HG03469 (cell line): ENCODE results near the gene APAF1.
A peak's percentile ranks its signal among the peaks of the same experiment; 100 is the strongest.
"Not testable (repeated sequence)": the region's sequence is repeated elsewhere in the genome, so short reads cannot be mapped to it uniquely, and the experiment has no call there.

Source experiments
- ATAC-seq: cut with Tn5 transposase; IDR thresholded peaks from one replicate; pipeline ENCODE4 v1.9.1; 2021; ENCODE audit warnings: mild to moderate bottlenecking, moderate library complexity, moderate number of reproducible peaks; ENCODE audit not compliant: unreplicated experiment

The APAF1 gene, protein sequence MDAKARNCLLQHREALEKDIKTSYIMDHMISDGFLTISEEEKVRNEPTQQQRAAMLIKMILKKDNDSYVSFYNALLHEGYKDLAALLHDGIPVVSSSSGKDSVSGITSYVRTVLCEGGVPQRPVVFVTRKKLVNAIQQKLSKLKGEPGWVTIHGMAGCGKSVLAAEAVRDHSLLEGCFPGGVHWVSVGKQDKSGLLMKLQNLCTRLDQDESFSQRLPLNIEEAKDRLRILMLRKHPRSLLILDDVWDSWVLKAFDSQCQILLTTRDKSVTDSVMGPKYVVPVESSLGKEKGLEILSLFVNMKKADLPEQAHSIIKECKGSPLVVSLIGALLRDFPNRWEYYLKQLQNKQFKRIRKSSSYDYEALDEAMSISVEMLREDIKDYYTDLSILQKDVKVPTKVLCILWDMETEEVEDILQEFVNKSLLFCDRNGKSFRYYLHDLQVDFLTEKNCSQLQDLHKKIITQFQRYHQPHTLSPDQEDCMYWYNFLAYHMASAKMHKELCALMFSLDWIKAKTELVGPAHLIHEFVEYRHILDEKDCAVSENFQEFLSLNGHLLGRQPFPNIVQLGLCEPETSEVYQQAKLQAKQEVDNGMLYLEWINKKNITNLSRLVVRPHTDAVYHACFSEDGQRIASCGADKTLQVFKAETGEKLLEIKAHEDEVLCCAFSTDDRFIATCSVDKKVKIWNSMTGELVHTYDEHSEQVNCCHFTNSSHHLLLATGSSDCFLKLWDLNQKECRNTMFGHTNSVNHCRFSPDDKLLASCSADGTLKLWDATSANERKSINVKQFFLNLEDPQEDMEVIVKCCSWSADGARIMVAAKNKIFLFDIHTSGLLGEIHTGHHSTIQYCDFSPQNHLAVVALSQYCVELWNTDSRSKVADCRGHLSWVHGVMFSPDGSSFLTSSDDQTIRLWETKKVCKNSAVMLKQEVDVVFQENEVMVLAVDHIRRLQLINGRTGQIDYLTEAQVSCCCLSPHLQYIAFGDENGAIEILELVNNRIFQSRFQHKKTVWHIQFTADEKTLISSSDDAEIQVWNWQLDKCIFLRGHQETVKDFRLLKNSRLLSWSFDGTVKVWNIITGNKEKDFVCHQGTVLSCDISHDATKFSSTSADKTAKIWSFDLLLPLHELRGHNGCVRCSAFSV (N-terminal part only)

DNA sequence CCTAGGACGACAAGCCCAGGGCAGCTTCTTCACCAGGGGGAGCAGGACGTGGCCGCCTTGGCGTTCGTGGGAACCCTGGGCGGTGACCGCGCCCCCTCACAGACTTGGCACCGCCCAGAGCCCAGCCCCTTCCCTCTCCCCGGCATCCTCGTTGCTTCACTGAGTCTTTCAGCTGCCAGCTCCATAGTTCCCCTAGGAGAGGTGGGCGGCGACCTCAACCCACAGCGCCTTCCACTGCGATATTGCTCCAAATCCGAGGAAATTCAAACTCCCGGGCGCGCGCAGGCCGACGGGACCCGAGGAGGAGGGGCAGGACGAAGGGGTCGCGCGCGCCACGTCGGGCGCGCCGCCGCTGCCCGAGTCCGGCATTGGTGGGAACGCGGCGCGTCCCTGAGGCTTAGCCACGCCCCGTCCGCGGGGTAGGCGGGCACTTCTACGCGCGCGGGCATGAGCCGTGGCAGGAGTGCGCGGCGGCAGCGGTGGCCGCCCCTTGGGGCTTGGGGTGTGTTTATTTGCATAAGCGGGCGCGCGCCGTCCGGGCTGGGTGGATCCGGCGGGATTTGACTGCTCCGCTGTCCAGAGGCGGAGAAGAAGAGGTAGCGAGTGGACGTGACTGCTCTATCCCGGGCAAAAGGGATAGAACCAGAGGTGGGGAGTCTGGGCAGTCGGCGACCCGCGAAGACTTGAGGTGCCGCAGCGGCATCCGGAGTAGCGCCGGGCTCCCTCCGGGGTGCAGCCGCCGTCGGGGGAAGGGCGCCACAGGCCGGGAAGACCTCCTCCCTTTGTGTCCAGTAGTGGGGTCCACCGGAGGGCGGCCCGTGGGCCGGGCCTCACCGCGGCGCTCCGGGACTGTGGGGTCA lies at the start of gene APAF1, which contains the start of gene IKBIP:
APAF1 (plus strand) TSS at position 579 of the 860 bp plus-strand sequence. CDS start 3,070 bp downstream, outside the sequence.
IKBIP (minus strand) TSS at position 77 of the 860 bp plus-strand sequence. CDS start 87 bp downstream, outside the sequence.
- peak; percentile 82 for ATAC-seq

DNA sequence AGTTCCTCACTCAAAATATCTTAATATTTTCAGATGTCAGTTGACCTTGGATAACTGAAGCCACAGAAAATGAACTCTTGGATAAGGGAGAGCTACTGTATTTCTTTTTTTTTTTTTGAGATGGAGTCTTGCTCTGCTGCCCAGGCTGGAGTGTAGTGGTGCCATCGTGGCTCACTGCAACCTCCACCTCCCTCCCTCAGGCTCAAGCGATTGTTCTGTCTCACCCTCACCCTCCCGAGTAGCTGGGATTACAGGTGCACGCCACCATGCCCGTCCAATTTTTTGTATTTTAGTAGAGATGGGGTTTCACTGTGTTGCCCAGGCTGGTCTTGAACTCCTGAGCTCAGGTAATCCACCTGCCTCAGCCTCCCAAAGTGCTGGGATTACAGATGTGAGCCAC lies 47.8 kb upstream of the APAF1 start:
- not testable (repeated sequence) for ATAC-seq

DNA sequence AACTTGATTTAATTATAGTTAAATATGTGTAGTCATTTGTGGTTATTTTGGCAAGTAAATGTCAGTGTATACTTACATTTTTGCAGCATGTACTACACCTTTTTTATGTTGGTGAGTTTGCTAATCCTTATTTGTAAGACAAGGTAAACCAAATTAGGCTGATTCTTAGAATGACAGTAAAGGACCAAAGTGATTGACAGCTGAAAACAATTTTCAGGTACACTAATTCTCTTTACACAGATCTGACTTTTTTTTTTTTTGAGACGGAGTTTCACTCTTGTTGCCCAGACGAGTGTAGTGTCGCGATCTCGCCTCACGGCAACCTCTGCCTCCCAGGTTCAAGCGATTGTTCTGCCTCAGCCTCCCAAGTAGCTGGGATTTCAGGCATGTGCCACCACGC lies 43.2 kb upstream of the APAF1 start:
- no peak for ATAC-seq

DNA sequence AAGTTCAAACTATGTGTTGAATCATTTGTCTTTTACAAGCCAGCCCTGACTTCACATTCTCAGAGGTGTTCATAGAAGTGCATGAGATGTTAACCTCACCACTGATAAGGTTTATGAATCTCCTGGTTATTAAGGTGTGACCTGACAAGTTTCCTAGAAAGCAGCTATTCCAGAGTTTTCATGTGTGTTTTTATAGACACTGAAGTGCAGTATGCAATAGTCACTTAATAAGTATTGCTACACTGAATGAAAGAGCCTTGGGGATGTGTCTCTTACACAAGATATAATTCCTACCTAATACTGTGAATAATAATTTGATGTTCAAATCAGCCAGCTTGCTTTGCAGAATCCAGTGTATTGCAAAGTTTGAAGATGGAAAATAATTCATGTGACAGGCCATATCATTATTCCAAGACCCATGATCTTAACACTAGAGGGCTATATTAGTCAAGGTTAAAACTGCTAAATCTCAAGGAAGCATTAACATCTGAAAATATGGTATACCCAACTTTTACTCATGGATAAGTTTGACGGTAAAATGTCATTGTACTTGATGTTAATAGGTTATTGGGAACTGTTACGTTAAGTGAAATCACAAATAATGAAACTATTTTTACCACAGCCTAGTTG lies 38.6 kb upstream of the APAF1 start:
- no peak for ATAC-seq

DNA sequence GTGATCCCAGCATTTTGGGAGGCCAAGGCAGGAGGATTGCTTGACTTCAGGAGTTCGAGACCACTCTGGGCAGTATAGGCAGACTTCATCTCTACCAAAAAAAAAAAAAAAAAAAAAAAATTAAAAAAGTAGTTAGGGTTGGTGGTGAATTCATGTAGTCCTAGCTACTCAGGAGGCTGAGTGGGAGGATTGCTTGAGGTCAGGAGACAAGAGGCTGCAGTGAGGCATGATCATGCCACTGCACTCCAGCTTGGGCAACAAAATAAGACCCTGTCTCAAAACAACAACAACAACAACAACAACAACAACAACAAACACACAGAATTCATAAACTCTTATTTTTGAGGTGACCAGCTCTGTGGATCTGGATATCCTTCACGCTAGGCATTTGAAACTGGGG lies 34.5 kb upstream of the APAF1 start:
- ATAC-seq, result no peak

DNA sequence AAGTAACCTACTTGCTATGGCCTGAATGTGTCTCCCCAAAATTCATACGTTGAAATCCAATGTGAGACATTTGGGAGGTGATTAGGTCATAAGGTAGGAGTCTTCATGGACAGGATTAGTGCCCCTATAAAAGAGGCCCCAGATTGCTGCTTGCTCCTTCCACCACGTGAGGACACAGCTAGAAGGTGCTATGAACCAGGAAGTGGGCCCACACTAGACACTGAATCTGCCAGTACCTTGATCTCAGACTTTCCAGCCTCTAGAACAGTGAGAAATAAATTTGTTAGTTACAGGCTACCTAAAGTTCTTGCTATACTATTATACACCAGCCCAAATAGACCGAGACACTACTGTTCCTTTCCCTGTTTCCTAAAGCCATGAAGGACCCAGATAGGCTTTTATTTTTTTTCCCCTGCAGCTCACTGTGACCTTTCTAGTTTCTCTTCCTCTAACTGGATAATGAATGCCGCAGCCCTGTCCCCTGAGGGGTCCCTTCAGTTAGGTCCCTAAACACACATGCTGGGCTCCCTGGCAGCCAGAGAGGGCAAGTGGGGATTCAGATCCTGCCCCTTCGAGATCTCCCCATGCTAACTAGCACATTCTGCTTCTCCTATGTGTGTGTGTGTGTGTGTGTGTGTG lies 32.3 kb upstream of the APAF1 start:
- ATAC-seq, result peak; percentile 74

DNA sequence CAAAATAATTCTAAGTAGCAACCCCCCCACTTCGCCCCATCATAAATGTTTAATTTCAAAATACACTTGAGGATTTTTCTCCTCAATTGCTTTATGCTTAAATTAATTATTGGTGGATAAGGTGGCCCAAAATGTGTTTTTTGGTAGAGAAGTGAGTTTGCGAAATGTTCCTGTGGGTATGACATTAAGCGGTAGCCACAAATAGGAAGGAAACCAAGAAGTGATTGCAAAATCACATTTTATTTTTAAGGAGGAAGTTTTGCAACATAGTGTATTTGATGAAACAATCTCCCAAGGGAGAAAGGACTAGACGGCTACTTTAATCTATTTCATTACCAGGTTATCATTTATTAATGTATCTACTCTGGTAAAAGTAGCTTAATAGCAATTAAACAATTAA lies 26.1 kb upstream of the APAF1 start:
- no peak for ATAC-seq

DNA sequence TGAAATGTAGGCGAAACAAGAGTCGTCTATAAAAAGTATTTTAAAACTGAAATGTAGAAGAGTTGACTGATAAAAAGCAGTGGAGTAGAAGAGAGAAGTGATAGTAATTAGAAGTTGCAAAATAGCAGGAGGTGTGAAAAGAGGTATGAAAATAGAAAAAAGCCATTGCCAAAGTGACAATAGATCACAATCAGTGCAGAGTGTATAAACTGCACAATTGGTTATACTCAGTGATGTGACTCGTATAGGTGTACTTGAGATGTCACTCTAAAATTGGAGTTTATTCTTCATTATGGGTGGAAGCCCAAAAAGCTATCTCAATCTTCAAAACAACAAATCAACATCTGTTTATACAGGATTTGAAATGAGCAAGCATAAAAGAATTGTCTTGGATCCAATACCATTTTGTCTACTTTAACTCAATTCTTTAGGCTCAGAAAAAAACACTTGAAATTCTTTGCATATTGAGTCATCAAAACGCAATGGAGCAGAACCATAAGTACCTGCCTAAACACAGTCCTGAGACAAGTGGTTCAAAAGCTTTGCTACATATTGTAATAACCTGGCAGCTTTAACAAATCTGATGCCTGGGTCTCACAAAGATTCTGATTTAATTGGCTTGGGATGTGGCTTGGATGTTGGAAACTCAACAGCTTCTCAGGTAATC lies 9.3 kb upstream of the APAF1 start:
- ATAC-seq, result peak; percentile 85

DNA sequence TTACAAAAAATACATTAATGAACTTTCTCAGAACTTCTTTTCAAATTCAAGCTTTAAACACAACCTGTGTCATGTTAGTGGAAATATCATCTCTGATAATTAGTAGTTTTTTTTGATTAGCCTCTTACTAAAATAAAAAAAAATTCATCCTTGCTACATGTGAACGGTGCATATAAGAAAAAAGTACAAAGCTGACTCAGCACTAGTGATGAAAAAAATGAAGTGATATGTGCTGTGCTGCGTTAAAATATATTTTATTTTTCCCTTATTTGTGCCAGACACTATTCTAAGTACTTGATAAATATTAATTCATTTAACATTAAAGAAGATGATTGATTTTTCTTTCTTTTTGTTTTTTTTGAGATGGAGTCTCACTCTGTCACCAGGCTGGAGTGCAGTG lies 8.0 kb upstream of the APAF1 start:
- no peak for ATAC-seq

DNA sequence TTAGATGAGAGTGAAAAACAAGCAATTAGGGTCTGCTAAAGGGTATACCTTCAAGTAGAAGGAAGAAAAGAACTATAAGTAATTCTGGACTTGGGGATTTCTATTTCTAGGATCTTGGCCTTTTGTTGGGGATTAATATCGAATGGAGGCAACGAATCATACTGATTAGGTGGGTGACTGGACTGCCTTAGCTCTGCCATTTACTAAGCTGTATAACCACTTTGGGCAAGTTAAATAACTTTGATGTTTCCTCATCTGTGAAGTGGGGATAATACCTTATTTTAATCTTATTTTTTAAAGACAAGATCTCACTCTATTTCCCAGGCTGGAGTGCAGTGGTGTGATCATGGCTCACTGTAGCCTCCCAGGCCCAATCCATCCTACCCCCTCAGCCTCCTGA lies 7.1 kb upstream of the APAF1 start:
- no peak for ATAC-seq

DNA sequence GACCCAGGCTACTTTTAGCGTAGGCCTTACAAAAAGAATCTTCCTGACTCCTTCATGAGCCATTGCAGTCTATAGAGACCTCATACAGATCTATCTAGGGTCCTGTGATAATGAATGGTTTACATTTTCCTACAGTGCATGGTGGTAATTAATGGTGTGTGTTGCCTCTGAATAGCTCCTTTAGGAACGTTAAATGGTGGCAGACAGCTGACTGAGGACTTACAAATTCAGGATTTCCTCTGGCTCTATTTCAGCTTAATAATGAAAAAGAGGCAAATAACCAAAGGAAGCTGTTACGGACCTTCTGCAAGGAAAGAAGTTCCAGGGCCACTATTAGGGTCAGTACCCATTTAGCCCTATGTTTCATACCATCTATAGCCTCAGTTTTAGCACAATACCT lies 5.6 kb upstream of the APAF1 start:
- ATAC-seq, result no peak

DNA sequence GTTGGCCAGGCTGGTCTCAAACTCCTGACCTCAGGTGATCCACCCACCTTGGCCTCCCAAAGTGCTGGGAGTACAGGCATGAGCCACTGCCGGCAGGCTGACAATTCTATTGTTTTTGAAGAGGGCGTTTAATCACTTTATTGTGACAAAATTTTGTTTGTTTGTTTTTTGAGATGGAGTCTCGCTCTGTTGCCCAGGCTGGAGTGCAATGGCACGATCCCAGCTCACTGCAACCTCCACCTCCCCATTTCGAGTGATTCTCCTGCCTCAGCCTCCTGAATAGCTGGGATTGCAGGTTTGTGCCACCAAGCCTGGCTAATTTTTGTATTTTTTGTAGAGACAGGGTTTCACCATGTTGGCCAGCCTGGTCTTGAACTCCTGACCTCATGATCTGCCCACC lies 2.3 kb upstream of the APAF1 start:
- not testable (repeated sequence) for ATAC-seq

DNA sequence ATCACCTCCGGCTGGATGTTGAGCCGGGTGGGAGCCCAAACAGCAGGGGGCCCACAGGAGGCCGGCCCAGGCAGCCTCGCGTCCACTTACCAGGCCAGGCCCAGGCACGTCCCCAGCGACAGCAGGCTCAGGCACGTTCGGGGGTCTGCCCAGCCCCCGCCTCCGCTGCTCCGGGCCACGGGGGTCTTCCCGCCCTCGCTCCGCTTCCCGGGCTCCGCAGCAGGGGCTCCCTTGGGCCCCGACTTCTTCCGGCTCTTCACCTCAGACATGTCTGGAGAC lies 718 bp upstream of the APAF1 start:
- ATAC-seq, result peak; percentile 6

DNA sequence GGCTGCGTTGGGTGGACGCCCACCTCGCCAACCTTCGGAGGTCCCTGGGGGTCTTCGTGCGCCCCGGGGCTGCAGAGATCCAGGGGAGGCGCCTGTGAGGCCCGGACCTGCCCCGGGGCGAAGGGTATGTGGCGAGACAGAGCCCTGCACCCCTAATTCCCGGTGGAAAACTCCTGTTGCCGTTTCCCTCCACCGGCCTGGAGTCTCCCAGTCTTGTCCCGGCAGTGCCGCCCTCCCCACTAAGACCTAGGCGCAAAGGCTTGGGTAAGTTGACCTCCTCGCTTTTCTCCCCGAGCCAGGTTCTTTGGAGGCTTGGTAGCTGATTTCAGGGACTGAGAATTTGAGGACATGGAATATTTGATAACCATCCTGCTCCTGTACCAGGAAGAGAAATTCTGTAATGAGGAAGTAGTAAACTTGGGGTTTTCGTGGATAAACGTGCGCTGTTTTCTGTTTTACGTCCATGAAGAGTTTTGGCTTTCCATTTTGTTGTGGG lies 530 bp downstream of the APAF1 start:
- ATAC-seq, result no peak

DNA sequence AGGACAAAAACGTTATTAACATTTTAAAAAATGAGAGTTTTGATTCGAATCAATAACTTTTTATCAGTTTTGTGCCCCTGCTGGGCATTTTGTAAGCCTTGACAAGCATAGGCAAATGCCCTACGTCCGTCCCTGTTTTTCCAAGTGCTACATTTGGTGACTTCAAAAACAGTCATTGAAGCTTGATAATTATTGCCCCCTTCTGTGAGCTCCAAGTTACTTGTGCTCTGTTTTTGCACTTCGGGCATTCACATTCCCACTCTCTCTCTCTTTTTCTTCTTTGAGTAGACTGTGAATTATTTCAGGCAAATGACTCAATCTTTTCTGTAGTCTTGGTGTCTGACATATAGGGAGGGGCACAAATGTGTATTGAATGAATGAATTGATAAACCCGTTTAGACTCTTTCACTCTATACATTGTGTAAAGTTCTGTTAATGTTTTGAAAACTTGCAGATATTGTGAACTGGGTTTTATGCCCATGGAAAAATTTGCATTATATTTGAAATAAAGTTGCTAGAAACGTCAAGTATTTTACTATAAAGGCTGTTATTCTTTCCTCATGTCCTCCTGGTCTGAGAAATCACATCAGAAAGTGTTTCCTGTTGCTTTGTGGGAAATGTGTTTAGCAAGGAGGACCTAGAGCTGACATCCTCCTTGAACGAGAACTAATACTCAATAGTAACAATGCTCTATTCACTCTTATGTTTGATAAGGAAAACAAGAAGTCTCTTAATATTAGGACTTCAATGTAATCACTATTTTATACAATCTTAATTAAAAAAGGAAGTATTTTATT lies 1.4 kb downstream of the APAF1 start:
- ATAC-seq, result no peak

DNA sequence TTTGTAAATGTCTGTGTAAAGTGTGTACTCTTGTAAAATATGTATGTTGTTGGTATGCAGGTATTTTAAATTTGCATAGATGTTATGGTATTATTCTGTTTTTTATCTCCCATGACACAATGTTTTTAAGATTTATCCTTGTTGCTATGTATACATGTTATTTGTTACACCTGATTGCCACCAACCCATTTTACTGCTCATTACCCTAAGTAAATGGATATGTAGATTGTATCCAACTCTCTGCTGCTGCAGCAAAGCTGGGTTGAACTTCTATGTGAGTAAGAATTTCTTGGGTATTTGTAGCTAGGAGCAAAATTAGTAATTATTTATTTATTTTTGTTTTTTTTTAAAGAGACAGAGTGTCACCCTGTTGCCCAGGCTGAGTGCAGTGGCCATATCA lies 6.2 kb downstream of the APAF1 start:
- ATAC-seq, result no peak

DNA sequence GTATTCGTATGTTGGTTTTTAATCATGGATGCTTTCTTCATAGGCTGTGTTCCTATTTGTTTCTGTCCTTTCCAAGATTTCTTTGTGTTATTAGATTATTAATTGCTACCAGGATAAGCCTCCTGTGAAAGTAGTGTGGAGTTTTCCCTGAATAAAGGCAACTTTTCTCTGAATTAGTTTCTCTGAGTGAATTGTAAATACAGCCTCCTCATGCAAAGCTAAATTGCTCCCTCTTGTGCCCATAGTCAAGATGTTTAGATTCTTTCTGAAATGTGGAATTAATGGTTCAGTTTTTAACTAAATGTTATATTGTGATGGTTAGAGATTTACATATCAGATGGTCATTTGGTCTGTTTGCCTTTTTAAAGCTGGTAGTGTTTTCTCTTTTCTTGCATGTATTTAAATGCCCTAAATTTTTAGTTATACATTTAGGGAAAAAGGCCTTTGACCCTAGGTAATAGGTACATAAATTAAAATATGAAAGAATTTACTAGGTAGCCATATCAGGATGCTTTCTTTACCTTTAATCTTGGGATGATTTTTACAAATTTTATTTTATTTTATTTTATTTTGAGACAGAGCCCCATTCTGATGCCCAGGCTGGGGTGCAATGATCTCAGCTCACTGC lies 8.9 kb downstream of the APAF1 start:
- ATAC-seq, result no peak
